GM12878 (cell line): ENCODE measurements around the gene SLC4A8.

ENCODE experiments used
- CBFB ChIP-seq: IDR thresholded peaks from 2 replicates; pipeline ENCODE4 v1.6.1; 2016; ENCODE audit warnings: antibody characterized with exemption, low read depth
- CREM ChIP-seq: IDR thresholded peaks from 2 replicates; pipeline ENCODE4 v1.6.1; 2014; ENCODE audit warnings: antibody characterized with exemption, low read depth
- CTCF ChIP-seq, 3 experiments: IDR thresholded peaks in 2 of 3; conservative IDR thresholded peaks in 1 of 3; 2 replicates each; pipeline ENCODE4 v1.5.1; 2011; ENCODE audit warnings: low read depth in 3 of 3, low read length in 3 of 3, mild to moderate bottlenecking in 3 of 3, control low read depth in 2 of 3, moderate library complexity in 2 of 3, inconsistent platforms in 1 of 3, mixed read lengths in 1 of 3; ENCODE audit not compliant: control insufficient read depth in 2 of 3, insufficient read depth in 1 of 3; ENCODE audit errors: extremely low read depth in 1 of 3
- ETV6 ChIP-seq, 2 experiments: fragments of 450-650 bp in 1 of 2; IDR thresholded peaks in 1 of 2; conservative IDR thresholded peaks in 1 of 2; 2 replicates each; pipeline ENCODE4 v1.6.1; 2014; ENCODE audit warnings: antibody characterized with exemption in 1 of 2, borderline replicate concordance in 1 of 2, low read depth in 1 of 2, mild to moderate bottlenecking in 1 of 2, moderate library complexity in 1 of 2
- MTA3 ChIP-seq: IDR thresholded peaks from 2 replicates; pipeline ENCODE4 v1.6.1; 2012; ENCODE audit warnings: low read length, inconsistent platforms, borderline replicate concordance
- POLR2AphosphoS5 ChIP-seq: IDR thresholded peaks from 2 replicates; pipeline ENCODE4 v1.6.1; 2011; ENCODE audit warnings: mild to moderate bottlenecking, low read length, inconsistent platforms
- SP1 ChIP-seq: IDR thresholded peaks from one replicate; pipeline ENCODE4 v1.6.1; 2011; ENCODE audit warnings: low read depth, low read length
- USF2 ChIP-seq: IDR thresholded peaks from 2 replicates; pipeline ENCODE4 v1.6.1; 2011; ENCODE audit warnings: low read depth, low read length, improper control_type of control experiment, borderline replicate concordance
- ZBTB11 ChIP-seq: fragments of 450-650 bp; formaldehyde crosslinking; IDR thresholded peaks from 2 replicates; pipeline ENCODE4 v1.5.0; 2022; ENCODE audit warnings: mild to moderate bottlenecking, missing genetic modification characterization
- ZNF687 ChIP-seq: fragments of 450-650 bp; IDR thresholded peaks from 2 replicates; pipeline ENCODE4 v1.6.1; 2017; ENCODE audit warnings: mild to moderate bottlenecking, moderate library complexity

- TF ChIP-seq MTA3: no peak
- TF ChIP-seq SP1: no peak
- no peak for TF ChIP-seq ZNF687
- no peak for TF ChIP-seq POLR2AphosphoS5
- no peak for TF ChIP-seq ETV6 (conservative IDR thresholded peaks at IDR 0.05 in 1 of 2, IDR thresholded peaks at IDR 0.05 in 1 of 2; ENCODE audit: borderline replicate concordance in 1 of 2, low read depth in 1 of 2)
- no peak for TF ChIP-seq CBFB
- no peak for TF ChIP-seq CREM
- no peak for TF ChIP-seq CTCF (IDR thresholded peaks at IDR 0.05 in 2 of 3, conservative IDR thresholded peaks at IDR 0.05 in 1 of 3; ENCODE audit: control insufficient read depth in 2 of 3, extremely low read depth in 1 of 3, insufficient read depth in 1 of 3, low read depth in 3 of 3, low read length in 3 of 3)
- TF ChIP-seq USF2: no peak
- no peak for TF ChIP-seq ZBTB11
These were observed 95.1 kb downstream of the SLC4A8 start for GRCh38 chr12:51519755-51520154.
